A673 (cell line): ENCODE measurements around the gene CHRM3. TPM values are rescaled to one million over a fixed set of nuclear protein-coding genes. Genes with fewer than 3 reads are reported as not detected.

Experiments
- BruUV-seq: library from RNA; stranded (reverse); fragments of 400-500 nt; replicated peaks from 2 replicates; lab custom pipeline; 2021; lab: Mats Ljungman, UMichigan
- CTCF ChIA-PET: fragments of 300-600 bp; sonication (Branson Sonifier 250); formaldehyde crosslinking; loops from one replicate; lab custom pipeline; 2022; ENCODE audit warnings: antibody characterized with exemption; lab: Charles Lee
- POLR2A ChIA-PET: fragments of 300-600 bp; sonication (Branson Sonifier 250); formaldehyde crosslinking; loops from one replicate; lab custom pipeline; 2022; ENCODE audit warnings: antibody characterized with exemption; ENCODE audit not compliant: low non-redundant PET; lab: Charles Lee
- DNase-seq: peaks from one replicate; pipeline ENCODE4 v3.0.0-alpha.2; 2015; ENCODE audit warnings: low spot score
- H3K27ac ChIP-seq: fragments of 200-600 bp; sonication (generic); 2 replicates; pipeline ENCODE4 v1.5.1; 2016; ENCODE audit warnings: mixed run types, low read depth, mild to moderate bottlenecking, mixed read lengths, antibody characterized with exemption, low read length; ENCODE audit not compliant: poor library complexity, severe bottlenecking
- H3K27me3 ChIP-seq: fragments of 200-600 bp; sonication (generic); replicated peaks from 2 replicates; pipeline ENCODE4 v1.6.1; 2017; ENCODE audit warnings: mixed run types, low read depth, mild to moderate bottlenecking, mixed read lengths, antibody characterized with exemption, low read length; ENCODE audit not compliant: insufficient read depth, poor library complexity
- H3K36me3 ChIP-seq: fragments of 200-600 bp; sonication (generic); 2 replicates; pipeline ENCODE4 v1.6.1; 2016; ENCODE audit warnings: mixed run types, mild to moderate bottlenecking, mixed read lengths, antibody characterized with exemption, low read length; ENCODE audit not compliant: insufficient read depth, poor library complexity, severe bottlenecking
- H3K4me1 ChIP-seq: fragments of 200-600 bp; sonication (generic); 2 replicates; pipeline ENCODE4 v1.6.1; 2017; ENCODE audit warnings: mixed run types, mild to moderate bottlenecking, mixed read lengths, antibody characterized with exemption, low read length; ENCODE audit not compliant: insufficient read depth, poor library complexity, severe bottlenecking
- H3K4me3 ChIP-seq: fragments of 200-600 bp; sonication (generic); 2 replicates; pipeline ENCODE4 v1.5.1; 2016; ENCODE audit warnings: low read depth, mixed run types, mild to moderate bottlenecking, mixed read lengths, low read length; ENCODE audit not compliant: poor library complexity, severe bottlenecking
- H3K9me3 ChIP-seq: fragments of 200-600 bp; sonication (generic); 2 replicates; pipeline ENCODE4 v1.6.1; 2016; ENCODE audit warnings: mixed run types, low read depth, mild to moderate bottlenecking, mixed read lengths, antibody characterized with exemption, low read length; ENCODE audit not compliant: poor library complexity, severe bottlenecking
- CTCF ChIP-seq: fragments of 300-800, 200-600 bp; sonication (generic); conservative IDR thresholded peaks from 2 replicates; pipeline ENCODE4 v1.5.1; 2017; ENCODE audit warnings: low read depth, mild to moderate bottlenecking, antibody characterized with exemption, low read length, moderate library complexity, mixed read lengths
- EZH2 ChIP-seq: fragments of 200-600 bp; sonication (generic); IDR thresholded peaks from 2 replicates; pipeline ENCODE4 v1.6.1; 2017; ENCODE audit warnings: borderline replicate concordance, low read depth, mild to moderate bottlenecking, mixed read lengths, antibody characterized with exemption, low read length; ENCODE audit not compliant: poor library complexity, severe bottlenecking
- intact Hi-C: fragments of 100-400 bp; cut with micrococcal nuclease; formaldehyde crosslinking; loops from one replicate; pipeline ENCODE4 v1.10.0; 2022; ENCODE audit not compliant: unreplicated experiment
- total RNA-seq: library from RNA; stranded (reverse); gene quantifications from 2 replicates; pipeline ENCODE4 v1.2.3, GENCODE V29; 2021

Gene CHRM3
- total RNA-seq, 1 experiment from 2014 or later = not detected

DNA sequence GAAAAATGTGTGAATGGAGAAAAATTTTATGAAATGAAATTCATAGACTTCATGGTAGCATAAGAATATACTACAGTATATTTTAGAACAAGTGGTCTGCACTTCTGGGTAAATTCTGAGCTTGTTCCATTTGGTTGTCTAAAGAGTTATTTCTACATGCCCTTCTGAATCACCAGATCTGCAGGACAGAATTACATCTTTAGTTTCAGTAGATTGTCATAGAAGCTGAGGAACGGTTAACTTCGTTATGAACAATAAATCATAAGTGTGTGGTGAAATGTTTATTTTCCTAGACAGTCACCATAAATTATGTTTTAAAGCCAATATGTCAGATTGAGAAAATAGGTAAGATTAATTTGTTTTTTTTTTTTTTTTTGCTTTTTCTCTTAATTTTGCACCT is 30.9 kb downstream of the CHRM3 start:
- no TSS peak for BruUV-seq
- ChIA-PET CTCF (no interaction called here), POLR2A (no interaction called here)

GRCh38 chr1:239417986-239418640 is 31.7 kb downstream of the CHRM3 start:
- Histone ChIP-seq H3K4me1 (no peaks in the 10 kb centered on the region), H3K4me3 (no peak overlapping the region), H3K36me3 (no peaks in the 10 kb centered on the region), H3K27me3 (no peaks in the 10 kb centered on the region), H3K27ac (no peak overlapping the region), H3K9me3 (no peaks in the 10 kb centered on the region)
- POLR2A ChIA-PET = no interaction called here
- no peak for DNase-seq
- CTCF ChIA-PET = no interaction called here
- intact Hi-C loops = no loop called here
- TF ChIP-seq CTCF (no peak), EZH2 (no peak)
- BruUV-seq = no TSS peak

More for the DNA sequence above, 30.9 kb downstream of the CHRM3 start:
- Histone ChIP-seq H3K9me3 (no peaks in the 10 kb centered on the region), H3K27ac (no peak overlapping the region), H3K4me3 (no peak overlapping the region), H3K27me3 (no peaks in the 10 kb centered on the region), H3K4me1 (no peaks in the 10 kb centered on the region), H3K36me3 (no peaks in the 10 kb centered on the region)
- intact Hi-C loops = no loop called here
- no peak for DNase-seq
- TF ChIP-seq EZH2 (no peak), CTCF (no peak)

DNA sequence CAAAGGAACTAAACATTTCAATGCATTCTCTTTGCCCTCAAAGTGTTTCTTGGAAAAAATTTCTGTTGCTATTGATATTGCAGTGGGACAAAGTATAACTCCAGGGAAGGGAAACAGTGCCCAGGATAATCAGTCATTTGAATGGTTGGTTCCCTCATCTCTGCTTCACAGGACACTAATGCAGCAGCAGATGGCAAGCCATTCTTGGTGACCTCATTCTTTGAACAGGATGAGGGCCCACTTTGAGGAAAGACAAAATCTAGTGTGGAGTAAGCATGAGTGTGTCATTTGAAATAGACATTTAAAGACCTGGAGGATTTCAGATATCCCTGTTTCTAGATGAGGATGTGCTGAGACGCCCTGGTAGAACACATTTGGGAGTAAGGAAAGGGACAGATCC is 32.3 kb downstream of the CHRM3 start:
- no peaks in the 10 kb centered on the region for H3K9me3 ChIP-seq
- DNase-seq = no peak
- H3K4me1 ChIP-seq = no peaks in the 10 kb centered on the region
- intact Hi-C loops = no loop called here
- TF ChIP-seq EZH2 = no peak
- TF ChIP-seq CTCF = no peak
- POLR2A ChIA-PET = no interaction called here
- H3K27me3 ChIP-seq = no peaks in the 10 kb centered on the region
- H3K27ac ChIP-seq = no peak overlapping the region
- H3K4me3 ChIP-seq = no peak overlapping the region
- CTCF ChIA-PET = no interaction called here
- no TSS peak for BruUV-seq
- H3K36me3 ChIP-seq = no peaks in the 10 kb centered on the region
